Endodermal cell (in vitro differentiated cells): Measurements from ENCODE around the gene GRK6. TPM values are rescaled to one million over a fixed set of nuclear protein-coding genes. Genes with fewer than 3 reads are reported as not detected.

Source experiments
- DNase-seq: peaks from one replicate; pipeline ENCODE4 v3.0.0-alpha.2; 2017
- H3K27ac ChIP-seq: 2 replicates; pipeline ENCODE4 v1.5.1; 2013; ENCODE audit warnings: mild to moderate bottlenecking, low read depth, low read length, moderate library complexity
- H3K27me3 ChIP-seq: 2 replicates; pipeline ENCODE4 v1.6.1; 2013; ENCODE audit warnings: mild to moderate bottlenecking, low read length, moderate library complexity; ENCODE audit not compliant: insufficient read depth, control insufficient read depth, poor library complexity, severe bottlenecking
- H3K36me3 ChIP-seq: 2 replicates; pipeline ENCODE4 v1.7.0; 2013; ENCODE audit warnings: mild to moderate bottlenecking, low read length, moderate library complexity; ENCODE audit not compliant: control insufficient read depth, insufficient read depth
- H3K4me1 ChIP-seq: one replicate; pipeline ENCODE4 v1.7.0; 2013; ENCODE audit warnings: low read length; ENCODE audit not compliant: control insufficient read depth, insufficient read depth
- H3K4me3 ChIP-seq: 2 replicates; pipeline ENCODE4 v1.5.1; 2013; ENCODE audit warnings: mild to moderate bottlenecking, low read length, moderate library complexity
- H3K9ac ChIP-seq: 2 replicates; pipeline ENCODE4 v1.6.1; 2013; ENCODE audit warnings: mild to moderate bottlenecking, low read length, moderate library complexity; ENCODE audit not compliant: poor library complexity, severe bottlenecking; ENCODE audit errors: extremely low read depth
- H3K9me3 ChIP-seq: 2 replicates; pipeline ENCODE4 v1.6.1; 2013; ENCODE audit warnings: mild to moderate bottlenecking, low read length, moderate library complexity; ENCODE audit not compliant: control insufficient read depth
- H3K27ac Mint-ChIP-seq: 2 replicates; pipeline ENCODE4 v1.8.0; 2020; ENCODE audit warnings: mixed read lengths
- H3K27me3 Mint-ChIP-seq: 2 replicates; pipeline ENCODE4 v1.8.0; 2021; ENCODE audit warnings: mild to moderate bottlenecking, mixed read lengths; ENCODE audit not compliant: insufficient read depth
- H3K36me3 Mint-ChIP-seq: 2 replicates; pipeline ENCODE4 v1.8.0; 2020; ENCODE audit warnings: low read depth, mixed read lengths
- H3K4me1 Mint-ChIP-seq: 2 replicates; pipeline ENCODE4 v1.8.0; 2020; ENCODE audit warnings: mixed read lengths
- H3K4me3 Mint-ChIP-seq: 2 replicates; pipeline ENCODE4 v1.8.0; 2020; ENCODE audit warnings: mild to moderate bottlenecking, moderate library complexity, mixed read lengths
- H3K9me3 Mint-ChIP-seq: 2 replicates; pipeline ENCODE4 v1.8.0; 2020; ENCODE audit warnings: mild to moderate bottlenecking, mixed read lengths
- CTCF ChIP-seq: fragments of 200-600 bp; sonication (generic); conservative IDR thresholded peaks from 2 replicates; pipeline ENCODE4 v1.5.0; 2021; ENCODE audit warnings: antibody characterized with exemption, mild to moderate bottlenecking
- WGBS, 2 experiments: methylation state at CpG; one replicate each; pipeline versions ENCODE4 v1.1.5 to v1.1.7; 2013; ENCODE audit warnings: missing lambda C conversion rate in 2 of 2, mixed read lengths in 1 of 2; ENCODE audit not compliant: insufficient coverage in 1 of 2, insufficient read length in 1 of 2; 5-methylcytosine and 5-hydroxymethylcytosine counted together
- total RNA-seq, 2 donors: library from RNA; stranded (reverse); fragmentation: NEBNext Ultra II Directional in 1 of 2; extraction: Animal tissue kit (Norgen Biotek cat#: 25700) in 1 of 2; gene quantifications; 2 replicates in 1 of 2; 3 replicates in 1 of 2; pipeline ENCODE4 v1.2.1, GENCODE V29; 2021

GRK6 gene
- total RNA-seq, 2 donors from 2014 or later, result 51.6 to 66.8 TPM

GRCh38 chr5:177378884-177379883 is 47.3 kb upstream of the GRK6 start:
- Mint-ChIP-seq H3K36me3 (no peaks in the 10 kb centered on the region), H3K27ac (no peak overlapping the region), H3K27me3 (peaks cover 5% of the 10 kb centered on the region), H3K4me1 (peaks cover 5% of the 10 kb centered on the region), H3K4me3 (no peak overlapping the region), H3K9me3 (no peaks in the 10 kb centered on the region)
- Histone ChIP-seq H3K9ac (no peak overlapping the region), H3K4me1 (no peaks in the 10 kb centered on the region), H3K36me3 (no peaks in the 10 kb centered on the region), H3K4me3 (no peak overlapping the region), H3K27me3 (no peaks in the 10 kb centered on the region), H3K27ac (no peak overlapping the region), H3K9me3 (no peaks in the 10 kb centered on the region)
- no peak for DNase-seq
- 86 to 91% methylated on average over 11 to 15 of the region's 15 CpGs for WGBS, 2 experiments
- TF ChIP-seq CTCF, result no peak

GRCh38 chr5:177380805-177381126 is 45.7 kb upstream of the GRK6 start:
- peaks cover 5% of the 10 kb centered on the region for H3K4me1 Mint-ChIP-seq
- Histone ChIP-seq H3K9ac (no peak overlapping the region), H3K27me3 (no peaks in the 10 kb centered on the region), H3K36me3 (no peaks in the 10 kb centered on the region), H3K9me3 (no peaks in the 10 kb centered on the region), H3K4me3 (no peak overlapping the region), H3K27ac (no peak overlapping the region), H3K4me1 (no peaks in the 10 kb centered on the region)
- no peaks in the 10 kb centered on the region for H3K36me3 Mint-ChIP-seq
- no peaks in the 10 kb centered on the region for H3K9me3 Mint-ChIP-seq
- DNase-seq, result no peak
- TF ChIP-seq CTCF, result no peak
- no peak overlapping the region for H3K27ac Mint-ChIP-seq
- no peak overlapping the region for H3K4me3 Mint-ChIP-seq
- WGBS, 2 experiments, result 86 to 95% methylated on average over 5 to 6 of the region's 6 CpGs
- peaks cover 10% of the 10 kb centered on the region for H3K27me3 Mint-ChIP-seq

GRCh38 chr5:177382423-177383029 is 44.0 kb upstream of the GRK6 start:
- no peak overlapping the region for H3K9ac ChIP-seq
- peaks cover 14% of the 10 kb centered on the region for H3K27me3 Mint-ChIP-seq
- H3K4me3 Mint-ChIP-seq, result no peak overlapping the region
- H3K9me3 Mint-ChIP-seq, result no peaks in the 10 kb centered on the region
- no peaks in the 10 kb centered on the region for H3K4me1 ChIP-seq
- no peaks in the 10 kb centered on the region for H3K36me3 Mint-ChIP-seq
- H3K36me3 ChIP-seq, result no peaks in the 10 kb centered on the region
- H3K4me1 Mint-ChIP-seq, result peaks cover 5% of the 10 kb centered on the region
- H3K27ac ChIP-seq, result no peak overlapping the region
- H3K9me3 ChIP-seq, result no peaks in the 10 kb centered on the region
- H3K27ac Mint-ChIP-seq, result no peak overlapping the region
- H3K4me3 ChIP-seq, result no peak overlapping the region
- H3K27me3 ChIP-seq, result no peaks in the 10 kb centered on the region
- TF ChIP-seq CTCF, result peak; percentile 61
- 75 to 80% methylated on average over 8 to 11 of the region's 11 CpGs for WGBS, 2 experiments
- DNase-seq, result peak; percentile 85
